K562 (cell line): Measurements from ENCODE around the gene TP73. TPM values are rescaled to one million over a fixed set of nuclear protein-coding genes. Genes with fewer than 3 reads are reported as not detected.
A peak's percentile ranks its signal among the peaks of the same experiment; 100 is the strongest.

Experiments used
- ATAC-seq: fragments of 200-7000 bp; cut with Tn5 transposase; 3 replicates; pipeline ENCODE4 v1.9.1; 2020; ENCODE audit warnings: moderate library complexity
- BruUV-seq: library from RNA; stranded (reverse); fragments of 400-500 nt; replicated peaks from 2 replicates; lab custom pipeline; 2021; lab: Mats Ljungman, UMichigan
- CTCF ChIA-PET: fragments of 300-600 bp; formaldehyde crosslinking; extraction: SDS; loops from one replicate; lab custom pipeline; 2021; ENCODE audit warnings: low intra/inter-chr PET ratio; lab: Yijun Ruan, JAX
- POLR2A ChIA-PET: fragments of 300-600, 350-650 bp; sonication (Branson Sonifier 250); formaldehyde crosslinking; extraction: SDS; loops from one replicate; lab custom pipeline; 2021; ENCODE audit warnings: antibody characterized with exemption, inconsistent platforms; lab: Yijun Ruan, JAX
- DNase-seq, 4 experiments: peaks; one replicate each; pipeline versions ENCODE4 v3.0.0 to v3.0.0-alpha.2; 2011 to 2018; ENCODE audit warnings: low spot score in 3 of 4, mixed read lengths in 3 of 4; ENCODE audit errors: extremely low read depth in 1 of 4
- FAIRE-seq: peaks from 2 replicates; lab custom pipeline; 2011; peaks lifted over from hg19 to GRCh38; lab: Jason Lieb, UNC
- H2AFZ ChIP-seq: 2 replicates; pipeline ENCODE4 v1.6.0; 2011; ENCODE audit warnings: low read depth, low read length, control low read depth, inconsistent platforms
- H3K27ac ChIP-seq: fragments of 200-600 bp; 3 replicates; pipeline ENCODE4 v1.8.0; 2011; ENCODE audit warnings: low read depth, mild to moderate bottlenecking, control low read depth, inconsistent platforms, low read length, moderate library complexity, mixed read lengths; ENCODE audit errors: extremely low read depth
- H3K27me3 ChIP-seq, 2 experiments: fragments of 300-600 bp in 1 of 2; 2 replicates in 1 of 2; 3 replicates in 1 of 2; pipeline versions ENCODE4 v1.6.0 to v1.8.0; 2011; ENCODE audit warnings: inconsistent platforms in 2 of 2, low read length in 2 of 2, mild to moderate bottlenecking in 1 of 2, mixed read lengths in 1 of 2, moderate library complexity in 1 of 2; ENCODE audit not compliant: control insufficient read depth in 2 of 2, insufficient read depth in 2 of 2
- H3K36me3 ChIP-seq: fragments of 300-600 bp; 3 replicates; pipeline ENCODE4 v1.8.0; 2011; ENCODE audit warnings: mild to moderate bottlenecking, low read length, inconsistent platforms; ENCODE audit not compliant: control insufficient read depth, insufficient read depth
- H3K4me1 ChIP-seq, 2 experiments: fragments of 200-600 bp in 1 of 2; replicated peaks in 1 of 2; 2 replicates in 1 of 2; 3 replicates in 1 of 2; pipeline versions ENCODE4 v1.5.1 to v1.8.0; 2011; ENCODE audit warnings: inconsistent platforms in 2 of 2, low read length in 2 of 2, mild to moderate bottlenecking in 1 of 2, mixed read lengths in 1 of 2, moderate library complexity in 1 of 2; ENCODE audit not compliant: control insufficient read depth in 2 of 2, insufficient read depth in 2 of 2
- H3K4me2 ChIP-seq: 2 replicates; pipeline ENCODE4 v1.6.1; 2011; ENCODE audit warnings: low read length, control low read depth, inconsistent platforms, mixed read lengths; ENCODE audit not compliant: insufficient read depth
- H3K4me3 ChIP-seq: fragments of 200-600 bp; sonication (generic), shearing (Covaris generic); 2 replicates; pipeline ENCODE4 v1.5.1; 2016; ENCODE audit warnings: control low read depth, inconsistent platforms
- H3K79me2 ChIP-seq: fragments of 200-600 bp; 3 replicates; pipeline ENCODE4 v1.8.0; 2011; ENCODE audit warnings: low read length, inconsistent platforms; ENCODE audit not compliant: control insufficient read depth, insufficient read depth
- H3K9ac ChIP-seq, 2 experiments: 2 replicates each; pipeline versions ENCODE4 v1.6.0 to v1.6.1; 2011; ENCODE audit warnings: low read depth in 2 of 2, low read length in 2 of 2, control low read depth in 1 of 2, inconsistent platforms in 1 of 2, mild to moderate bottlenecking in 1 of 2, mixed read lengths in 1 of 2; ENCODE audit not compliant: insufficient read depth in 1 of 2
- H3K9me1 ChIP-seq: one replicate; pipeline ENCODE4 v1.6.0; 2011; ENCODE audit warnings: inconsistent platforms, mild to moderate bottlenecking, low read length, moderate library complexity; ENCODE audit not compliant: control insufficient read depth, insufficient read depth
- H3K9me3 ChIP-seq: replicated peaks from 2 replicates; pipeline ENCODE4 v1.5.1; 2011; ENCODE audit warnings: low read depth, low read length, inconsistent platforms; ENCODE audit not compliant: control insufficient read depth, insufficient read depth
- H4K20me1 ChIP-seq: replicated peaks from 2 replicates; pipeline ENCODE4 v1.6.1; 2011; ENCODE audit warnings: low read length, inconsistent platforms, mixed read lengths; ENCODE audit not compliant: control insufficient read depth, insufficient read depth
- HEY1 ChIP-seq: fragments of 250-450 bp; sonication (Bioruptor Pico); IDR thresholded peaks from 2 replicates; pipeline ENCODE4 v1.5.0; 2020; ENCODE audit warnings: mild to moderate bottlenecking, moderate library complexity, borderline replicate concordance
- KDM4B ChIP-seq, 2 experiments: fragments of 450-650 bp in 1 of 2; sonication (generic) in 1 of 2; IDR thresholded peaks; 2 replicates each; pipeline ENCODE4 v1.6.1; 2016 to 2017; ENCODE audit warnings: borderline replicate concordance in 2 of 2, antibody characterized with exemption in 1 of 2, low read depth in 1 of 2, mild to moderate bottlenecking in 1 of 2
- TFE3 ChIP-seq: fragments of 450-650 bp; formaldehyde crosslinking; IDR thresholded peaks from 2 replicates; pipeline ENCODE4 v1.4.0; 2020; ENCODE audit warnings: mild to moderate bottlenecking, mixed read lengths
- USF1 ChIP-seq: sonication (generic); formaldehyde crosslinking; IDR thresholded peaks from 2 replicates; pipeline ENCODE4 v1.9.0; 2022; ENCODE audit warnings: mild to moderate bottlenecking, missing genetic modification reagents
- USF2 ChIP-seq: sonication (generic); formaldehyde crosslinking; IDR thresholded peaks from 2 replicates; pipeline ENCODE4 v1.5.0; 2020; ENCODE audit warnings: missing genetic modification reagents
- ZNF124 ChIP-seq: sonication (generic); formaldehyde crosslinking; IDR thresholded peaks from 2 replicates; pipeline ENCODE4 v1.8.1; 2022; ENCODE audit warnings: missing genetic modification reagents
- ZNF696 ChIP-seq: fragments of 250-450 bp; sonication (Bioruptor Pico); conservative IDR thresholded peaks from 2 replicates; pipeline ENCODE4 v1.4.0; 2020; ENCODE audit warnings: mild to moderate bottlenecking, moderate library complexity
- WGBS: fragments of 100-300 bp; shearing (Covaris generic); methylation state at CpG from one replicate; pipeline ENCODE4 v1.1.6; 2016; ENCODE audit warnings: low coverage, mixed read lengths; ENCODE audit not compliant: insufficient coverage; ENCODE audit errors: missing lambda C conversion rate; 5-methylcytosine and 5-hydroxymethylcytosine counted together
- in situ Hi-C: fragments of 300-500 bp; cut with MboI; formaldehyde crosslinking; loops from 4 replicates; pipeline ENCODE4 v1.15.0; 2018; ENCODE audit warnings: inconsistent platforms, mixed read lengths
- intact Hi-C: fragments of 100-400 bp; cut with micrococcal nuclease; formaldehyde crosslinking; loops from 2 replicates; pipeline ENCODE4 v1.14.2; 2022
- polyA plus RNA-seq, 8 experiments: library from polyadenylated mRNA; depleted of rRNA in 4 of 8; stranded (reverse) in 5 of 8; unstranded in 3 of 8; fragments of >200 nt; fragmentation: Nextera tagmentation in 2 of 8; fragmentation: Illumina TruSeq in 1 of 8; extraction: Ambion mirVana in 2 of 8; extraction: Trizol in 1 of 8; gene quantifications; 2 replicates each; pipeline versions ENCODE4 v1.2.1 to v1.2.3, GENCODE V29; 2011 to 2014; ENCODE audit warnings: inconsistent platforms in 1 of 8, missing spikeins in 1 of 8
- total RNA-seq, 7 experiments: library from RNA; depleted of rRNA in 6 of 7; stranded (reverse); fragments of >200 nt in 6 of 7; fragmentation: Illumina TruSeq in 2 of 7; extraction: Trizol in 2 of 7; gene quantifications; 2 replicates each; pipeline versions ENCODE4 v1.2.1 to v1.2.3, GENCODE V29; 2011 to 2021; ENCODE audit warnings: low replicate concordance in 1 of 7

Gene TP73
- total and polyA plus RNA-seq, 9 of the 15 experiments (the other 6 are each of a cell fraction or from before 2014, with no cell fraction given) = 0.07 to 1.6 (median 0.40) TPM; not detected in 2

GRCh38 chr1:3721955-3722465, 69.7 kb downstream of the TP73 start:
- H3K9me3 ChIP-seq = no peaks in the 10 kb centered on the region
- TF ChIP-seq ZNF696 (CRISPR knock-in tag) = no peak
- peak; percentile 56 for TF ChIP-seq USF2
- TF ChIP-seq TFE3 (CRISPR knock-in tag) = peak; percentile 23; the same call in 1 of the 2 replicates
- peak; percentile 64 for TF ChIP-seq USF1
- no peak for TF ChIP-seq ZNF124 (CRISPR knock-in tag)
- no peak for TF ChIP-seq KDM4B (IDR thresholded peaks at IDR 0.05; ENCODE audit: borderline replicate concordance in 2 of 2, low read depth in 1 of 2)
- no peak for TF ChIP-seq HEY1 (CRISPR knock-in tag)
- H3K27me3 ChIP-seq = peaks cover 15 to 53% of the 10 kb centered on the region in 2 experiments; a peak in 3 of 5 replicates
- intact Hi-C loops (loop anchor here (5.0 kb wide), 1 partner anchor 95 kb away; the partner anchor contains the start of gene TPRG1L), in situ Hi-C loops (no loop called here)
- H2AFZ ChIP-seq = no peak overlapping the region
- H3K9me1 ChIP-seq = peaks cover 4% of the 10 kb centered on the region
- BruUV-seq = no TSS peak
- no peak overlapping the region for H3K27ac ChIP-seq
- DNase-seq (no peak), FAIRE-seq (no peak), ATAC-seq (no peak)
- no peak overlapping the region for H3K4me2 ChIP-seq
- H3K4me1 ChIP-seq = peaks cover 0 to 54% of the 10 kb centered on the region in 2 experiments; a peak in 3 of 5 replicates
- H3K36me3 ChIP-seq = no peaks in the 10 kb centered on the region
- ChIA-PET POLR2A (interaction anchor here (0.6 to 1.0 kb wide), 2 partner anchors 89 to 104 kb away, joined by 3 to 4 read pairs; no protein-coding TSS in a partner anchor), CTCF (no interaction called here)
- 16% methylated on average over 19 of the region's 20 CpGs for WGBS
- H3K4me3 ChIP-seq = no peak overlapping the region
- peaks cover 26% of the 10 kb centered on the region for H4K20me1 ChIP-seq
- H3K9ac ChIP-seq = peak overlapping the region in 1 of 2 experiments; percentile 13; a peak in 1 of 4 replicates
- H3K79me2 ChIP-seq = no peaks in the 10 kb centered on the region
